ENCODE results near the gene MRPL20.
"Not testable (repeated sequence)": the region's sequence is repeated elsewhere in the genome, so short reads cannot be mapped to it uniquely, and the experiment has no call there.

The MRPL20 gene

GRCh38 chr1:1403653-1404052 is 3.4 kb downstream of the MRPL20 start:
- DNase-seq = no peak

GRCh38 chr1:1402901-1403392 is 4.1 kb downstream of the MRPL20 start:
- DNase-seq = not testable (repeated sequence)

GRCh38 chr1:1402072-1402900 is 4.8 kb downstream of the MRPL20 start:
- peak; percentile 60 for DNase-seq

- no peak for DNase-seq
Observed at GRCh38 chr1:1401457-1402010, 5.6 kb downstream of the MRPL20 start.

GRCh38 chr1:1400576-1401456 is 6.3 kb downstream of the MRPL20 start:
- no peak for DNase-seq

- peak; percentile 41 for DNase-seq
Observed at GRCh38 chr1:1399872-1400575, 7.1 kb downstream of the MRPL20 start.

- peak; percentile 100 for DNase-seq
Observed at GRCh38 chr1:1399187-1399871, 7.8 kb downstream of the MRPL20 start, which contains the start of gene CCNL2. Gene CCNL2 (minus strand): TSS chr1:1399335. CDS start chr1:1399306, 29 bp downstream.

GRCh38 chr1:1398677-1399186 is 8.4 kb downstream of the MRPL20 start:
- no peak for DNase-seq

GRCh38 chr1:1397839-1398523 is 9.1 kb downstream of the MRPL20 start:
- DNase-seq = no peak

GRCh38 chr1:1395166-1395565 is 11.9 kb downstream of the MRPL20 start:
- DNase-seq = no peak

- no peak for DNase-seq
Observed at GRCh38 chr1:1394116-1394515, 13.0 kb downstream of the MRPL20 start.

- DNase-seq = no peak
Observed at GRCh38 chr1:1393428-1393827, 13.7 kb downstream of the MRPL20 start.

GRCh38 chr1:1393014-1393413 is 14.1 kb downstream of the MRPL20 start:
- no peak for DNase-seq

GRCh38 chr1:1391225-1391624 is 15.9 kb downstream of the MRPL20 start:
- no peak for DNase-seq

GRCh38 chr1:1390675-1391074 is 16.4 kb downstream of the MRPL20 start:
- DNase-seq = no peak

GRCh38 chr1:1388078-1388472 is 19.0 kb downstream of the MRPL20 start:
- no peak for DNase-seq

- DNase-seq = no peak
Observed at GRCh38 chr1:1387098-1388077, 19.7 kb downstream of the MRPL20 start.

- no peak for DNase-seq
Observed at GRCh38 chr1:1385931-1386330, 21.2 kb downstream of the MRPL20 start.

GRCh38 chr1:1385339-1385738 is 21.8 kb downstream of the MRPL20 start:
- DNase-seq = not testable (repeated sequence)

- no peak for DNase-seq
Observed at GRCh38 chr1:1381294-1381693, 25.8 kb downstream of the MRPL20 start.

All from activated CD4-positive, alpha-beta T cell treated with anti-CD3 and anti-CD28 coated beads, Interleukin-2, Interleukin-6, amounts not matched to agents 100 ng/mL and 50 ng/mL, durations not matched to agents 16 hours and 8 hours (primary cell).